Left colon (tissue), 2 donors: ENCODE results near the gene ITIH5. TPM values are rescaled to one million over a fixed set of nuclear protein-coding genes. Genes with fewer than 3 reads are reported as not detected.

Experiments
- ATAC-seq: fragments of 200-7000 bp; cut with Tn5 transposase; one replicate; pipeline ENCODE4 v1.9.1; 2020; ENCODE audit warnings: mild to moderate bottlenecking, moderate library complexity
- DNase-seq, 2 donors: peaks; one replicate each; pipeline ENCODE4 v3.0.0-alpha.2; 2020
- intact Hi-C, 2 donors: fragments of 100-400 bp; cut with DNase I in 1 of 2; cut with micrococcal nuclease in 1 of 2; formaldehyde crosslinking; loops; one replicate each; pipeline versions ENCODE4 v1.11.2 to v1.14.0; 2022; cut with DNase I, micrococcal nuclease
- total RNA-seq, 2 donors: library from RNA; stranded (reverse); fragmentation: NEBNext Ultra II Directional; extraction: Animal tissue kit (Norgen Biotek cat#: 25700); gene quantifications; one replicate each; pipeline ENCODE4 v1.2.1, GENCODE V29; 2021
- donor health status: DM: no; HTN: no; CAD: no.
- donor health status: DM: yes; HTN: yes; CAD: no.

ITIH5 gene
- total RNA-seq, 2 donors from 2014 or later, result 2.8 to 14.2 TPM

- no peak for DNase-seq
- ATAC-seq, result no peak
- intact Hi-C loops, result no loop called here
These were observed 127.7 kb downstream of the ITIH5 start for GRCh38 chr10:7538970-7539654.

DNA sequence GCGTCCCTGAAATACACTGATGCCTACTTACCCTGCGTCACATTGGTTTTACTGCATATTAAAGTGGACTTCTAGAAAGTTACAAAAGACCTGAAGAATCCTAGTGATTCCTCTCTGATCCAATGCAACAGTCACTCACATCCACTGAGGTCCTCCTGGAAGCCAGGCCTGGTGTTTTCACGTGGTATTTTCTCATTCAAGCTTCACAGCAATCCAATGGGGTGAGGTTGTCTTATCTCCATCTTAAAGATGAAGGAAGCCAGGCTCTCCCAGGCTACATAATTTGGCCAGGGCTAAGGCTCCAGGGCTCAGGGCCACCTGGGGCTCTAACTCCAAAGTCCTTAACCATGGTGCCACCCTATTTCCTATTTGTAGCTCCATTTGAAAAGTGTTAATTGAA lies 129.6 kb downstream of the ITIH5 start:
- no peak for ATAC-seq
- DNase-seq, result no peak
- intact Hi-C loops, result no loop called here

DNA sequence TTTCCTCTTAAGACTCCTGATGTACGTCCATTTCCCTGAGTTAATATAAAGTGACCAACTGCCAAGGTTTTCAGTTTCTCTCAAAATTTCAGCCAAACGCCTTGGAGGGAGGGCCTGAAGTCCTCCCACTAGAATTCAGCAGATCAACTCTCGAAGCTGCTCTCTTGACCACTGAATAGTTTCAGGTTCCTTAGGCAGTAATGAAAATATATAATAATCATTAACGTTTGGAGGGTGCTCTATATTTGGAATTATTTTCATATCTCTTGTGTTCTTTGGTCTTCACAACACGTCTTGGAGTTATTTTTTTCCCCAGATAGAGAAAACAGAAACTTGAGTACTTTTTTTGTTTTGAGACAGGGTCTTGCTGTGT lies 132.3 kb downstream of the ITIH5 start:
- DNase-seq (no peak), ATAC-seq (no peak)
- intact Hi-C loops, result no loop called here

DNA sequence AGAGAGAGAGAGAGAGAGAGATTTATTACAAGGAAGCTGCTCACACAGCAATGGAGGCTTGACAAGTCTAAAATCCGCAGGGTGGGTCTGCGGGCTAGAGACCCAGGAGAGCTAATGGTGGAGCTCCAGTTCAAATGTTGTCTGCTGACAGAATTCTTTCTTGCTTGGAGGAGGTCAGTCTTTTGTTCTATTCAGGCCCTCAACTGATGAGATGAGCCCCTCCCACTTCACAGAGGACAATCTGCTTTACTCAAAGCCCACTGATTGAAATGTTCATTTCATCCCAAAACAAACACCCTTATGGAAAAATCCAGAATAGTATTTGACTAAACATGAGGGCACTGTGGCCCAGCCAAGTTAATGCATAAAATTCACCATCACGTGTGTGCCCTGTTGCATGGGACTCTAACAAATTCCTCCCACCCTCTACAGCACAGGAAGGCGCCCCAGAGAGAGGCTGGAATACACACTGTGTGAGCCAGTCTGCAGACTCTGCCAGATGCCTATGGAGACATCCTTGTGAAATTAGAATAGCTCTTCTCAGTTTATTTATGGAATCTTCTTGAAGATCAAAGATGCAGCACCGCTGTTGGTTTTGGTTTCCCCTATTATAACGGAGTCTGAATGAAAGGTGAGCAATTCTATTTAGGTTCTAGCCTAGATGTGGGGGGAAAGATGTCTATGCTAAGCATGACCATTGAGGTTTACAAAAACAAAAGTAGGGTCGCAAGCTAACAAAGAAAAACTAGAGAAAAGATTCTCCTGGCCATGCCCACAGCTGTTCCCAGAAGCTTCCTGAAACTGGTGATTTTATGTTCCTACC lies 132.9 kb downstream of the ITIH5 start:
- DNase-seq, result no peak
- ATAC-seq, result no peak
- intact Hi-C loops, result no loop called here

DNA sequence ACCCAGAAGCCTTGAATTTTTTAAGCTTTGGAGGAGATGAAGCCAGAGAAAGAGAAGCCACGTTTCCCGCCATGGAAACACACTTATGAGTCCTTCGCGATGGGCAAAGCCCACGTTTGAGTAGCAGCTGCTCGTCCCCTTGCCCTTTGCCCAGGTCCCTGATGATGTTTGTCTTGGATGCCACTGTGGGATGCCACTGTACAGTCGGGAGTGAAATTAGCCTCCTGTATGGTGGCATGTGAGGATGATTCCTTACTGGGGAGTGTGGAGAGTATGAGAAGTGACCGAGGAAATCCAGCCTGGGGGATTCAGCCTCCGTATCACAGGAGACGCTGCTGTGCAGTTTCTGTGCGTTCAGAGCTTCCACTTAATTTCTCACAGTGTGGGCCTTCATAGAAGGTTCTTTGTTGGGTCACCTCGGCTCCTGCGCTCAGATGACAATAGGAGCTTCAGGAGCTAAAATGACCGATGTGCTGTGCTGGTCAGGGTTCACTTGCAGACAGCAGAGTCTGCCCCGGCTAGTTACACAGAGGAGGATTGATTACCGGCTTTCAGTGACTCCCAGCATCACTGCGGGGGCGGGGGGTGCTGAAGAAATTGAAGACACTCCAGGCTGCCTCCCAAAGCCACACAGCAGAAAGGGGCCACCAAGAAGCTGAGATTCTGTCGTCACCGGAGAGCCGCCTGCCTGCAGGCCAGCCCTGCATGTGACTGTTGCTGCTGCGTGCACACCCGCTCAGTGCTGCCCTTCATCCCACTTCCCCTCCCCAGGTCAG lies 133.9 kb downstream of the ITIH5 start:
- ATAC-seq (no peak), DNase-seq (no peak)
- intact Hi-C loops, result no loop called here

DNA sequence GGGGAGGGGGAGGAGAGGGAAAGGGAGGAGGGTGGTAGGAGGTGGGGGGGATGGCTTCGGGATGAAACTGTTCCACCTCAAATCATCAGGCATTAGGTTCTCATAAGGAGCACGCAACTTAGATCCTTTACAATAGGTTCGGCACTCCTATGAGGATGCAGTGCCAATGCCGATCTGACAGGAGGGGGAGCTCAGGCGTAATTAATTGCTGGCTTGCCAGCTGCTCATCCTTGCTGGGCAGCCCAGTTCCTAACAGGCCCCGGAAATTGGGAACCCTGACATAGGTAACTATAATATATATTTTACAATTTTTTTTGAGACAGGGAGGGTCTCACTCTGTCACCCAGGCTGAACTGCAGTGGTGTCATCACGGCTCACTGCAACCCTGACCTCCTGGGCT lies 137.1 kb downstream of the ITIH5 start:
- DNase-seq (no peak), ATAC-seq (no peak)
- intact Hi-C loops, result loop anchor here in 1 of 2 donors (10.0 kb wide), 1 partner anchor 155 kb away; no protein-coding TSS in a partner anchor

- ATAC-seq (no peak), DNase-seq (no peak)
- intact Hi-C loops, result loop anchor here in 1 of 2 donors (10.0 kb wide), 1 partner anchor 157 kb away; no protein-coding TSS in a partner anchor
These were observed 139.3 kb downstream of the ITIH5 start for GRCh38 chr10:7527468-7527867.

GRCh38 chr10:7526017-7526400 lies 140.8 kb downstream of the ITIH5 start:
- intact Hi-C loops, result loop anchor here in 1 of 2 donors (10.0 kb wide), 1 partner anchor 159 kb away; no protein-coding TSS in a partner anchor
- DNase-seq (no peak), ATAC-seq (no peak)

- intact Hi-C loops, result loop anchor here (2.0 to 10.0 kb wide), 2 partner anchors 159 to 161 kb away; no protein-coding TSS in a partner anchor
- DNase-seq, result peak in 1 of 2 donors; percentile 56
- ATAC-seq, result peak; percentile 66
These were observed 141.3 kb downstream of the ITIH5 start for GRCh38 chr10:7525314-7526016.

DNA sequence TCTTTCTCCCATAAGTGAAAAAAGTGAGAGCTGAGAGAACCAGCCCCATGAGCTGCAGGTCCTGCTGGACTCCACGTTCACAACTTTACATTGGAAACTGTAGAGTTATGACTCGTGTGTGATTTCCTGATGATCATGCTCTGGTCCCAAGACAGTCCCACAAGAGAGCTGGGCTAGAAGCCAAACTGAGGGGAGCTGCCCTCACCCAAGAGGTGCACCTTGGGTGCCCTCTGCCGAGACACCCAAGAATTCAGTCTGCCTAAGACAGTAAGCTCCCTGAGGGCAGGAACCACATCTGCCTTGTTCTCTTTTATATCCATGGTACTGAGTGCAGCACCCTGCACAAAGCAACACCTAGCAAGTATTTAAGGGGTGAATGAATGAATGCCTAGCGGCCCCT lies 143.1 kb downstream of the ITIH5 start:
- DNase-seq (no peak), ATAC-seq (no peak)
- intact Hi-C loops, result loop anchor here (2.0 to 10.0 kb wide), 2 partner anchors 161 to 163 kb away; no protein-coding TSS in a partner anchor

- DNase-seq (no peak), ATAC-seq (no peak)
- intact Hi-C loops, result loop anchor here in 1 of 2 donors (10.0 kb wide), 1 partner anchor 164 kb away; no protein-coding TSS in a partner anchor
These were observed 146.0 kb downstream of the ITIH5 start for GRCh38 chr10:7520507-7521485.

DNA sequence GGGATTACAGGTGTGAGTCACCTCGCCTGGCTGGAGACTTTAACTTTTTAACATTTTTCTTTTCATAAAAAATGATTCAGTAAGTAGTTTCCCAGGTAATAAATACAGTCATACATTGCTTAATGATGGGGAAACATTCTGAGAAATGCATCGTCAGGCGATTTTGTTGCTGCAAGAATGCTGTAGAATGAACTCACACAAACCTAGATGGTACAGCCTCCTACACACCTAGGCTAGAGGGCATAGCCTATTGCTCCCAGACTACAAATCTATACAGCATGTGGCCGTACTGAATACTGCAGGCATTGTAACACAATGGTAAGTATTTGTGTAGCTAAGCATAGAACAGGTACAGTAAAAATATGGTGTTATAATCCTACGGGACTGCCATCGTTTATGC lies 147.4 kb downstream of the ITIH5 start:
- no peak for DNase-seq
- ATAC-seq, result no peak
- intact Hi-C loops, result no loop called here

DNA sequence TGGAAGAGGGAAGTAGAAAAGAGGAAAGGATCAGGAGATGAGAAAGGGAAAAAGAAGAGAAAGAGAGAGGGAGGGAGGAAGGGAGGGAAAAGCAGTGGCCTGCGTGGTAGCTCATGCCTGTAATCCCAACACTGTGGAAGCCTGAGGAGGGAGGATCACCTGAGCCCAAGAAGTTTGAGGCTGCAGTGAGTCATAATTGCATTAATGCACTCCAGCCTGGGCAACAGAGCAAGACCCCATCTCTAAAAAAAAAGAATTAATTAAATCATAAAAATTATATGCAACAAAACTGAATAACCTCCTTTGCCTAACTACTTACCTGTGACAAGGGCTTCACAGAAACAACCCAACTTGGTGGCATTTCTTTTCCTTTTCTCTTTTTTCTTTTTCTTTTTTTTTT lies 148.1 kb downstream of the ITIH5 start:
- ATAC-seq (no peak), DNase-seq (no peak)
- intact Hi-C loops, result no loop called here

DNA sequence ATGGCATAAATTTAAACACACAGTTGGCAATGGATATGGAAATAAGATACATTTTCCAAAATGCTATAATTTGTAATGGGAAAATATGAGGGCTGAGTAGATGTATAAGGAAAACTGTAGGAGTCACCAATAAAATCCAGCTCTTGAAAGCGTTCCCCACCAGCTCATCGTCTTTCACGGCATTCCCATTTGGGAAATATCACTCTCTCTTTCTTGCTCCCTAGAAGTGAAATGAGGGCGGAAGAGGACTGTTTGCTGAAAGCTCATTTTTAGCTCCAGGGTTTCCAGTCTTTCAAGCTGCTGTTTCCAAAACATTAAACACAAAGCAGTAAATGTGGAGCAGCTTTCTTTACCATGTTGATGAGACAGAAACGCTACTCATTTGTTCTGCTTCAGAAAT lies 151.3 kb downstream of the ITIH5 start:
- ATAC-seq, result no peak
- intact Hi-C loops, result no loop called here
- no peak for DNase-seq

- ATAC-seq, result no peak
- intact Hi-C loops, result no loop called here
- no peak for DNase-seq
These were observed 152.8 kb downstream of the ITIH5 start for GRCh38 chr10:7513936-7514335.

DNA sequence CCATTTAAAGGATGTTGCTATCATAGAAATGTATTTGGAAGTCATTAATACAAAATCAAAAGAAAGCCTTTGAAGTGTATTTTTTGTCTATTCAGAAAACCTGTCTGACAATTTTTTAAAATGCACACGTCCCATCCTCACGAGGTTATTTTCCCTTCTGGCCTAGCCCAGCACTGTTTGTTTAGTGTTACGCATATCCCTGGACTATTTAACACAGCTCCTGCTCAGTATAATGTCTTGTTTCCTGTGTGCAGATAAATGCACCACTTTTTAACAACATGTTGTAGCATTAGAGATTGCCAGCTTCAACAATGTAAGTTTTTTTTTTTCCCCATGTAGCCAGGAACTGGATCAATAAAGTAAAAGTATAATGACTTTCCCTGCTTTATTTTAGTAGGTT lies 153.3 kb downstream of the ITIH5 start:
- no peak for ATAC-seq
- intact Hi-C loops, result no loop called here
- DNase-seq, result no peak

DNA sequence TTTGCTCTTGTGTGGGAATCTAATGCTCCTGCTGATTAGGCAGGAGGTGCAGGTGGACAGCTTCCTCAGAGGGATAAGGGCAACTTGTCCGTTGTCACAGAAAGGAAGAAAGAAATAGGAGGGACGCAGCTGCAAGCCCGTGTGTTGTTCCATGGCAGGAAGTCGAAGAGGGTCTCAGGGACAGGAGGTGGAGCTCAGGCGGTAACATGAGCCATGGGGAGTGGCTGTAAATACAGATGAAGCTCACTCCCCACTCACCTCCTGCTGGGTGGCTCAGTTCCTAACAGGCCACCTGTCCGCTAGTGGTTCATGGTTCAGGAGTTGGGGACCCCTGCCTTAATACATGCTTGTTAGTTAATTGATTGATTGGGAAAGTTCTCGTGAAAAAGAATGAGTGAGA lies 154.3 kb downstream of the ITIH5 start:
- DNase-seq, result no peak
- ATAC-seq, result no peak
- intact Hi-C loops, result no loop called here

DNA sequence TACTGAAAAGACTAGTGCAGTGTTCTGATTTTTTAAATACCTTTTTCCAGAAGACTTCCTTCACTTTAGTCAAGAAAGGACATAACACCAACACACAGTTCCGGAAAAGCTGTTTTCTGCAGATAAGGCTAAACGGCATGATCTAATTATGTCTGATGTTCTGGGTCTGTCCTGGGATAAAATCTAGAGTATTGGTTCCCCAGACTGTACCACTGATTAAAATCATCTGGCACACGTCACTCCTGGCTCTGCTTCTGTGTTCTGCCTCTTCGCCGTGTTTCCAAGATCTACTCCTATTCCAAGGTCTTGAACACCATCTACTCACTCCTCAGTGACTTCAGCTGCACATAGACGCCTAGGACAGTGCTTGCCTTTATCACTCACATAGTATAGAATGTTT lies 155.2 kb downstream of the ITIH5 start:
- ATAC-seq (no peak), DNase-seq (no peak)
- intact Hi-C loops, result no loop called here
